ENCODE data around the gene FCRL6. TPM values are rescaled to one million over a fixed set of nuclear protein-coding genes. Genes with fewer than 3 reads are reported as not detected.
A peak's percentile ranks its signal among the peaks of the same experiment; 100 is the strongest.

FCRL6 gene
- total RNA-seq, result not detected in 2 replicates
- 0.06 and 0.25 TPM in 2 replicates for polyA plus RNA-seq
- polyA plus RNA-seq (2011; cell fraction: cytosol; rRNA removed), result 0.11 TPM in 1 of 2 replicates, not detected in the other
- polyA plus RNA-seq (2011; cell fraction: nucleus; rRNA removed), result 0.71 and 0.95 TPM in 2 replicates
- polyA plus RNA-seq (2012), result 0.27 TPM in 1 of 2 replicates, not detected in the other
- not detected in 2 replicates for polyA minus RNA-seq
- not detected for polyA minus RNA-seq (2011; cell fraction: cytosol; rRNA and poly(A)+ RNA removed)
- polyA minus RNA-seq (2011; cell fraction: nucleus; rRNA and poly(A)+ RNA removed), result not detected in 2 replicates
- percentile 9 among the genes with signal in this experiment for Bru-seq, nascent RNA
- percentile 17 among the genes with signal in this experiment for BruChase-seq, experiment 1, labeled RNA remaining after a 6-hour chase
- BruChase-seq, experiment 2, labeled RNA remaining after a 2-hour chase, result percentile 18 among the genes with signal in this experiment
- long read RNA-seq, result 0 reads

DNA sequence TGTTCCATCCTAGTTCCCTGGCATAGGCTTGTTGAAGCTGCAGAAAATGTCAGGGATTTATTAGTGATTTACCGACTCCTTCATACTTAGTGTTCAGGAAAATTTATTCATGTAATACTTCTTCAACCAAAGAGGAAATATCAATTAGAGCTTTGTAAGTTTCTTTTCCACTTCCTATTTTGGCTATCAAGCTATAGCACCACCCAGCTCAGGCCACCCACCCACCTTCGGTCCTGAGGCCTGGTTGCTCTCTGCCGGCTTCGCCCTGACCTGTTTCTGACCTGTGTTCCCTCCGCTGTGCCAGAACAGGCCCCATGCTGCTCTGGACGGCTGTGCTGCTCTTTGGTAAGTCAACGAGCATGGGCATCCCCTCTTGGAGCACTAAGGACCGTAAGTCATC lies at the start of gene FCRL6:
Gene FCRL6, plus strand, starts transcription at position 250 of the 400 bp plus-strand sequence. Its CDS starts 65 bp downstream, at position 315.
- Histone ChIP-seq H3K9me1 (replicated peaks; ENCODE audit: control insufficient read depth, extremely low read depth, insufficient read depth, low read length) (no peaks in the 10 kb centered on the region), H3K27ac (ENCODE audit: insufficient read depth, low read depth, low read length) (no peak within 1 kb of the TSS), H3K4me2 (ENCODE audit: insufficient read depth, low read length) (no peak within 1 kb of the TSS), H3K36me3 (ENCODE audit: control insufficient read depth in 2 of 2, extremely low read depth in 1 of 2, insufficient read depth in 2 of 2, low read length in 2 of 2) (no peaks in the 10 kb centered on the region), H3K4me3 (replicated peaks in 1 of 3; ENCODE audit: insufficient read depth in 1 of 3, low read depth in 1 of 3, low read length in 3 of 3) (no peak within 1 kb of the TSS), H2AFZ (ENCODE audit: low read depth, low read length) (no peak within 1 kb of the TSS), H3K79me2 (ENCODE audit: control insufficient read depth, insufficient read depth, low read length) (no peaks in the 10 kb centered on the region), H3K27me3 (ENCODE audit: control insufficient read depth in 2 of 2, insufficient read depth in 2 of 2, low read length in 2 of 2) (no peaks in the 10 kb centered on the region), H3K9me3 (replicated peaks; ENCODE audit: control insufficient read depth, insufficient read depth, low read length) (no peaks in the 10 kb centered on the region), H4K20me1 (replicated peaks; ENCODE audit: control insufficient read depth, extremely low read depth, insufficient read depth, low read length) (no peaks in the 10 kb centered on the region), H3K9ac (replicated peaks; ENCODE audit: extremely low read depth, insufficient read depth, low read length) (no peak within 1 kb of the TSS), H3K4me1 (ENCODE audit: control insufficient read depth, extremely low read depth, insufficient read depth, low read length) (no peaks in the 10 kb centered on the region)
- no peak for DNase-seq (ENCODE audit: low read depth, low spot score)
- no peak for FAIRE-seq
- BruUV-seq (replicated peaks), result no TSS peak
- no peak for TF ChIP-seq GATA2 (IDR thresholded peaks at IDR 0.05; ENCODE audit: insufficient read depth, insufficient read length, low read depth, low read length)
- no peak for TF ChIP-seq POLR2AphosphoS5 (IDR thresholded peaks at IDR 0.05; ENCODE audit: insufficient read depth, low read depth, low read length)
- TF ChIP-seq POLR2A (IDR thresholded peaks at IDR 0.05; ENCODE audit: low read depth, low read length), result no peak
- TF ChIP-seq EZH2 (IDR thresholded peaks at IDR 0.05; ENCODE audit: borderline replicate concordance, low read depth, low read length, severe bottlenecking), result no peak
- TF ChIP-seq, protein P1, sequence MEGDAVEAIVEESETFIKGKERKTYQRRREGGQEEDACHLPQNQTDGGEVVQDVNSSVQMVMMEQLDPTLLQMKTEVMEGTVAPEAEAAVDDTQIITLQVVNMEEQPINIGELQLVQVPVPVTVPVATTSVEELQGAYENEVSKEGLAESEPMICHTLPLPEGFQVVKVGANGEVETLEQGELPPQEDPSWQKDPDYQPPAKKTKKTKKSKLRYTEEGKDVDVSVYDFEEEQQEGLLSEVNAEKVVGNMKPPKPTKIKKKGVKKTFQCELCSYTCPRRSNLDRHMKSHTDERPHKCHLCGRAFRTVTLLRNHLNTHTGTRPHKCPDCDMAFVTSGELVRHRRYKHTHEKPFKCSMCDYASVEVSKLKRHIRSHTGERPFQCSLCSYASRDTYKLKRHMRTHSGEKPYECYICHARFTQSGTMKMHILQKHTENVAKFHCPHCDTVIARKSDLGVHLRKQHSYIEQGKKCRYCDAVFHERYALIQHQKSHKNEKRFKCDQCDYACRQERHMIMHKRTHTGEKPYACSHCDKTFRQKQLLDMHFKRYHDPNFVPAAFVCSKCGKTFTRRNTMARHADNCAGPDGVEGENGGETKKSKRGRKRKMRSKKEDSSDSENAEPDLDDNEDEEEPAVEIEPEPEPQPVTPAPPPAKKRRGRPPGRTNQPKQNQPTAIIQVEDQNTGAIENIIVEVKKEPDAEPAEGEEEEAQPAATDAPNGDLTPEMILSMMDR (IDR thresholded peaks at IDR 0.05; ENCODE audit: extremely low read depth in 1 of 2, insufficient read depth in 1 of 2, low read depth in 1 of 2, low read length in 2 of 2), result no peak
- TF ChIP-seq FOS (IDR thresholded peaks at IDR 0.05; ENCODE audit: borderline replicate concordance, insufficient read depth, low read length), result no peak
- TF ChIP-seq JUN (IDR thresholded peaks at IDR 0.05; ENCODE audit: borderline replicate concordance, insufficient read depth, insufficient read length, low read depth), result no peak
- no peak for TF ChIP-seq MAX (IDR thresholded peaks at IDR 0.05; ENCODE audit: insufficient read depth, insufficient read length)
- TF ChIP-seq MYC (IDR thresholded peaks at IDR 0.05; ENCODE audit: low read depth, low read length), result no peak
- dilution Hi-C loops (cut with MboI; ENCODE audit: extremely low pct_ligation_motif_present, low sequenced_read_pairs) (no loop called here), intact Hi-C loops (cut with micrococcal nuclease) (no loop called here)
- ChIA-PET POLR2A (no interaction called here), CTCF (interaction anchor here (3.8 to 11.5 kb wide), 3 partner anchors 15 to 206 kb away, joined by 13 to 623 read pairs (median 63); no protein-coding TSS in a partner anchor)
